Measurements from ENCODE around the gene RIMS4. TPM values are rescaled to one million over a fixed set of nuclear protein-coding genes. Genes with fewer than 3 reads are reported as not detected.
A peak's percentile ranks its signal among the peaks of the same experiment; 100 is the strongest.

RIMS4 gene
- total RNA-seq: 0.29 and 0.36 TPM in 2 replicates

- no peak within 1 kb of the TSS for H3K4me3 ChIP-seq (ENCODE audit: insufficient read depth, low read length)
- no peak for DNase-seq (ENCODE audit: insufficient read length, low spot score, missing footprints)
These were observed at the start of gene RIMS4 for GRCh38 chr20:44810391-44811149. RIMS4 (minus strand) TSS chr20:44810546; CDS start chr20:44810271, 275 bp downstream.

GRCh38 chr20:44858606-44859360 is 48.4 kb upstream of the RIMS4 start:
- no peak overlapping the region for H3K4me2 ChIP-seq (ENCODE audit: insufficient read depth, low read length)
- H3K79me2 ChIP-seq (ENCODE audit: insufficient read depth, low read length): no peaks in the 10 kb centered on the region
- no peaks in the 10 kb centered on the region for H4K20me1 ChIP-seq (ENCODE audit: insufficient read depth, low read length)
- no peak overlapping the region for H2AFZ ChIP-seq (ENCODE audit: low read length)
- H3K27me3 ChIP-seq (ENCODE audit: insufficient read depth, low read length): peaks cover 5% of the 10 kb centered on the region
- H3K9me3 ChIP-seq (ENCODE audit: low read depth, low read length): no peaks in the 10 kb centered on the region
- no peak for TF ChIP-seq CTCF (IDR thresholded peaks at IDR 0.05; ENCODE audit: extremely low read depth, low read depth, low read length)
- no peaks in the 10 kb centered on the region for H3K36me3 ChIP-seq (ENCODE audit: insufficient read depth, low read length)
- no peak overlapping the region for H3K27ac ChIP-seq (ENCODE audit: low read depth, low read length)
- peaks cover 5% of the 10 kb centered on the region for H3K4me1 ChIP-seq (ENCODE audit: insufficient read depth, low read length)
- DNase-seq (ENCODE audit: insufficient read length, low spot score, missing footprints): peak; percentile 27
- no peak overlapping the region for H3K4me3 ChIP-seq (ENCODE audit: insufficient read depth, low read length)

More at GRCh38 chr20:44810391-44811149, at the start of gene RIMS4:
- Histone ChIP-seq H3K79me2 (ENCODE audit: insufficient read depth, low read length) (no peaks in the 10 kb centered on the region), H3K27ac (ENCODE audit: low read depth, low read length) (no peak within 1 kb of the TSS), H3K4me2 (ENCODE audit: insufficient read depth, low read length) (no peak within 1 kb of the TSS), H4K20me1 (ENCODE audit: insufficient read depth, low read length) (no peaks in the 10 kb centered on the region), H3K36me3 (ENCODE audit: insufficient read depth, low read length) (no peaks in the 10 kb centered on the region), H3K27me3 (ENCODE audit: insufficient read depth, low read length) (peaks cover 60% of the 10 kb centered on the region), H2AFZ (ENCODE audit: low read length) (no peak within 1 kb of the TSS), H3K4me1 (ENCODE audit: insufficient read depth, low read length) (no peaks in the 10 kb centered on the region), H3K9me3 (ENCODE audit: low read depth, low read length) (peaks cover 9% of the 10 kb centered on the region)
- TF ChIP-seq CTCF (IDR thresholded peaks at IDR 0.05; ENCODE audit: extremely low read depth, low read depth, low read length): no peak

- no peak overlapping the region for H3K4me2 ChIP-seq (ENCODE audit: insufficient read depth, low read length)
- no peak for TF ChIP-seq CTCF (IDR thresholded peaks at IDR 0.05; ENCODE audit: extremely low read depth, low read depth, low read length)
- no peaks in the 10 kb centered on the region for H3K36me3 ChIP-seq (ENCODE audit: insufficient read depth, low read length)
- no peak overlapping the region for H2AFZ ChIP-seq (ENCODE audit: low read length)
- peaks cover under 1% of the 10 kb centered on the region for H3K4me1 ChIP-seq (ENCODE audit: insufficient read depth, low read length)
- no peak overlapping the region for H3K4me3 ChIP-seq (ENCODE audit: insufficient read depth, low read length)
- H3K27ac ChIP-seq (ENCODE audit: low read depth, low read length): no peak overlapping the region
- peaks cover 10% of the 10 kb centered on the region for H3K27me3 ChIP-seq (ENCODE audit: insufficient read depth, low read length)
- DNase-seq (ENCODE audit: insufficient read length, low spot score, missing footprints): no peak
- H3K79me2 ChIP-seq (ENCODE audit: insufficient read depth, low read length): no peaks in the 10 kb centered on the region
- no peaks in the 10 kb centered on the region for H3K9me3 ChIP-seq (ENCODE audit: low read depth, low read length)
- no peaks in the 10 kb centered on the region for H4K20me1 ChIP-seq (ENCODE audit: insufficient read depth, low read length)
These were observed 46.6 kb upstream of the RIMS4 start for GRCh38 chr20:44856856-44857448.

GRCh38 chr20:44856442-44856841 is 46.1 kb upstream of the RIMS4 start:
- H3K27me3 ChIP-seq (ENCODE audit: insufficient read depth, low read length): peaks cover 10% of the 10 kb centered on the region
- no peak overlapping the region for H3K4me3 ChIP-seq (ENCODE audit: insufficient read depth, low read length)
- H3K27ac ChIP-seq (ENCODE audit: low read depth, low read length): no peak overlapping the region
- H3K4me2 ChIP-seq (ENCODE audit: insufficient read depth, low read length): no peak overlapping the region
- TF ChIP-seq CTCF (IDR thresholded peaks at IDR 0.05; ENCODE audit: extremely low read depth, low read depth, low read length): no peak
- H4K20me1 ChIP-seq (ENCODE audit: insufficient read depth, low read length): no peaks in the 10 kb centered on the region
- DNase-seq (ENCODE audit: insufficient read length, low spot score, missing footprints): no peak
- no peaks in the 10 kb centered on the region for H3K4me1 ChIP-seq (ENCODE audit: insufficient read depth, low read length)
- no peaks in the 10 kb centered on the region for H3K9me3 ChIP-seq (ENCODE audit: low read depth, low read length)
- no peaks in the 10 kb centered on the region for H3K36me3 ChIP-seq (ENCODE audit: insufficient read depth, low read length)
- H2AFZ ChIP-seq (ENCODE audit: low read length): no peak overlapping the region
- no peaks in the 10 kb centered on the region for H3K79me2 ChIP-seq (ENCODE audit: insufficient read depth, low read length)

Data from osteoblast (primary cell).